Aortic smooth muscle cell (primary cell): ENCODE measurements around the gene IFNA4. TPM values are rescaled to one million over a fixed set of nuclear protein-coding genes. Genes with fewer than 3 reads are reported as not detected.

Source experiments
- total RNA-seq: library from RNA; depleted of rRNA; stranded (reverse); fragments of >200 nt; gene quantifications from 2 replicates; pipeline ENCODE4 v1.2.3, GENCODE V29; 2014

The IFNA4 gene
- total RNA-seq: not detected in 2 replicates

DNA sequence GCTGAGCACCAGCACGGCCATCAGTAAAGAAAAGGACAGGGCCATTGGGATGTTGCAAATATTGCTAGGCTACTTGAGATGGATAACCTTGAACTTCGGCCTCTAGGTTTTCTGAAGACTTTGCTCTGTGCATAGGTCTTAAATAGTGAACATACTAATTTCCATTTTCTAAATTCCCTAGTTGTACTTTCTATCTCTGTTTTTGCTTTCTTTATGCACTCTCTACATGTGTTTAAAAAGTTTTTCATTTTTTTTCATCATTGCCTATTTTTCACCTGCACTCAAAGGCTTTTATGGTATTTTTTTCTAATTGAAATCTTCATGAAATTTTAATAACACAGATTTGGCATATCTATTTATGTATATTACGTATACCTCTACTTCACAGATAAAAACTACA is at the start of gene IFNA4:
TSS of gene IFNA4 (minus strand) at position 101 of the 400 bp plus-strand sequence. CDS start at position 45, 56 bp downstream.

DNA sequence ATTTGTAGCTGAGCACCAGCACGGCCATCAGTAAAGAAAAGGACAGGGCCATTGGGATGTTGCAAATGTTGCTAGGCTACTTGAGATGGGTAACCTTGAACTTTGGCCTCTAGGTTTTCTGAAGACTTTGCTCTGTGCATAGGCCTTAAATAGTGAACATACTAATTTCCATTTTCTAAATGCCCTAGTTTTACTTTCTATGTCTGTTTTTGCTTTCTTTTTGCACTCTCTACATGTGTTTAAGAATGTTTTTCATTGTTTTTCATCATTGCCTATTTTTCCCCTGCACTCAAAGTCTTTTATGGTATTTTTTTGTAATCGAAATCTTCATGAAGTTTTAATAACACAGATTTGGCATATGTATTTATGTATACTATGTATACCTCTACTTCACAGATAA is 40.7 kb upstream of the IFNA4 start, which contains the start of gene IFNA17:
TSS of gene IFNA17 (minus strand) at position 101 of the 400 bp plus-strand sequence. CDS start at position 52, 49 bp downstream.

DNA sequence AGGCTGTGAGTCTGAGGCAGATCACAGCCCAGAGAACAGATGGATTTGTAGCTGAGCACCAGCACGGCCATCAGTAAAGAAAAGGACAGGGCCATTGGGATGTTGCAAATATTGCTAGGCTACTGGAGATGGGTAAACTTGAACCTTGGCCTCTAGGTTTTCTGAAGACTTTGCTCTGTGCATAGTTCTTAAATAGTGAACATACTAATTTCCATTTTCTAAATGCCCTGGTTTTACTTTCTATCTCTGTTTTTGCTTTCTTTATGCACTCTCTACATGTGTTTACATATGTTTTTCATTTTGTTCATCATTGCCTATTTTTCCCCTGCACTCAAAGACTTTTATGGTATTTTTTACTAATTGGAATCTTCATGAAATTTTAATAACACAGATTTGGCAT is 29.8 kb upstream of the IFNA4 start, which contains the start of gene IFNA16:
TSS of gene IFNA16 (minus strand) at position 101 of the 400 bp plus-strand sequence. CDS start at position 95, 6 bp downstream.

DNA sequence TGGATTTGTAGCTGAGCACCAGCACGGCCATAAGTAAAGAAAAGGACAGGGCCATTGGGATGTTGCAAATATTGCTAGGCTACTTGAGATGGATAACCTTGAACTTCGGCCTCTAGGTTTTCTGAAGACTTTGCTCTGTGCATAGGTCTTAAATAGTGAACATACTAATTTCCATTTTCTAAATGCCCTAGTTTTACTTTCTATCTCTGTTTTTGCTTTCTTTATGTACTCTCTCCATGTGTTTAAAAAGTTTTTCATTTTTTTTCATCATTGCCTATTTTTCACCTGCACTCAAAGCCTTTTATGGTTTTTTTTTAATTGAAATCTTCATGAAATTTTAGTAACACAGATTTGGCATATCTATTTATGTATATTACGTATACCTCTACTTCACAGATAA is 19.7 kb upstream of the IFNA4 start, which contains the start of gene IFNA10:
TSS of gene IFNA10 (minus strand) at position 101 of the 400 bp plus-strand sequence. CDS start at position 55, 46 bp downstream.

DNA sequence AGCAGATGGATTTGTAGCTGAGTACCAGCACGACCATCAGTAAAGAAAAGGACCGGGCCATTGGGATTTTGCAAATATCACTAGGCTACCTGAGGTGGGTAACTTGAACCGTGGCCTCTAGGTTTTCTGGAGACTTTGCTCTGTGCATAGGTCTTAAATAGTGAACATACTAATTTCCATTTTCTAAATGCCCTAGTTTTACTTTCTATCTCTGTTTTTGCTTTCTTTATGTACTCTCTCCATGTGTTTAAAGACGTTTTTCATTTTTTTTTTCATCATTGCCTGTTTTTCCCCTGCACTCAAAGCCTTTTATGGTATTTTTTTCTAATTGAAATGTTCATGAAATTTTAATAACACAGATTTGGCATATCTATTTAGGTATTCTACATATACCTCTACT is 14.7 kb upstream of the IFNA4 start, which contains the start of gene IFNA7:
TSS of gene IFNA7 (minus strand) at position 101 of the 400 bp plus-strand sequence. CDS start at position 61, 40 bp downstream.

DNA sequence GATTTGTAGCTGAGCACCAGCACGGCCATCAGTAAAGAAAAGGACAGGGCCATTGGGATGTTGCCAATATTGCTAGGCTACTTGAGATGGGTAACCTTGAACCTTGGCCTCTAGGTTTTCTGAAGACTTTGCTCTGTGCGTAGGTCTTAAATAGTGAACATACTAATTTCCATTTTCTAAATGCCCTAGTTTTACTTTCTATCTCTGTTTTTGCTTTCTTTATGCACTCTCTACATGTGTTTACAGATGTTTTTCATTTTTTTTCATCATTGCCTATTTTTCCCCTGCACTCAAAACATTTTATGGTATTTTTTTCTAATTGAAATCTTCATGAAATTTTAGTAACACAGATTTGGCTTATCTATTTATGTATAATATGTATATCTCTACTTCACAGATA is 20.8 kb downstream of the IFNA4 start, which contains the start of gene IFNA21:
TSS of gene IFNA21 (minus strand) at position 101 of the 400 bp plus-strand sequence. CDS start at position 53, 48 bp downstream.

DNA sequence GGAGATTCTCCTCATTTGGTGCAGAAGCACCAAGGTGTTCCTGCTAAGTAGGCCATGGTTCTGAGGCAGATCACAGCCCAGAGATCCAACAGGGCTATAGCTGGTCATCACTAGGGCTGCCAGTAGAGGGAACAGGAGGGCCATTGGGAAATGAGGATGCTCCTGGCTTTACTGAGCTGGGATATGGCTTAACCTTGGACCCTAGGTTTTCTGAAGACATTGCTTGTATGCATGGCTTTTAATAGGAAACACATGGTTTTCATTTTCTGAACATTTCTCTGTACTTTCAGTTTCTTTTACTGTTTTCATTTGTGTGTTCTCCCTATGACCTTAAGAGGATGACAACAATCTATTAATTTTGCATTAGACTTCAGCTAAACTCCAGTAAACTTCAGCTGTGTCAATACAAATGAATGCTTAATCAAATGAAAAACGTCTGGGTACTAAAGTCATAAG is 45.9 kb downstream of the IFNA4 start, which contains the start of gene IFNW1:
TSS of gene IFNW1 (minus strand) at position 406 of the 456 bp plus-strand sequence. CDS start at position 144, 262 bp downstream.

Other genes starting within 250 kb of the IFNA4 start
- 1.2 and 1.7 TPM in 2 replicates for gene HACD4, start 155.9 kb downstream of the IFNA4 start, total RNA-seq
- not detected in 2 replicates for gene IFNB1, start 109.6 kb downstream of the IFNA4 start, total RNA-seq
- gene IFNW1, start 45.8 kb downstream of the IFNA4 start, total RNA-seq: not detected in 2 replicates
- not detected in 2 replicates for gene IFNA21, start 20.9 kb downstream of the IFNA4 start, total RNA-seq
- gene IFNA7, start 14.6 kb upstream of the IFNA4 start, total RNA-seq: not detected in 2 replicates
- not detected in 2 replicates for gene IFNA10, start 19.6 kb upstream of the IFNA4 start, total RNA-seq
- not detected in 2 replicates for gene IFNA16, start 29.7 kb upstream of the IFNA4 start, total RNA-seq
- not detected in 2 replicates for gene IFNA17, start 40.6 kb upstream of the IFNA4 start, total RNA-seq
- gene IFNA14, start 52.4 kb upstream of the IFNA4 start, total RNA-seq: not detected in 2 replicates
- not detected in 2 replicates for gene IFNA5, start 117.7 kb upstream of the IFNA4 start, total RNA-seq
- gene KLHL9, start 147.8 kb upstream of the IFNA4 start, total RNA-seq: 42.0 TPM in 2 replicates
- not detected in 2 replicates for gene IFNA6, start 163.3 kb upstream of the IFNA4 start, total RNA-seq
- not detected in 2 replicates for gene IFNA13, start 180.5 kb upstream of the IFNA4 start, total RNA-seq
- gene IFNA2, start 197.8 kb upstream of the IFNA4 start, total RNA-seq: not detected in 2 replicates
- gene IFNA8, start 221.5 kb upstream of the IFNA4 start, total RNA-seq: not detected in 2 replicates